ENCODE measurements around the gene DNASE1L1.
"Not testable (repeated sequence)": the region's sequence is repeated elsewhere in the genome, so short reads cannot be mapped to it uniquely, and the experiment has no call there.

The DNASE1L1 gene

DNA sequence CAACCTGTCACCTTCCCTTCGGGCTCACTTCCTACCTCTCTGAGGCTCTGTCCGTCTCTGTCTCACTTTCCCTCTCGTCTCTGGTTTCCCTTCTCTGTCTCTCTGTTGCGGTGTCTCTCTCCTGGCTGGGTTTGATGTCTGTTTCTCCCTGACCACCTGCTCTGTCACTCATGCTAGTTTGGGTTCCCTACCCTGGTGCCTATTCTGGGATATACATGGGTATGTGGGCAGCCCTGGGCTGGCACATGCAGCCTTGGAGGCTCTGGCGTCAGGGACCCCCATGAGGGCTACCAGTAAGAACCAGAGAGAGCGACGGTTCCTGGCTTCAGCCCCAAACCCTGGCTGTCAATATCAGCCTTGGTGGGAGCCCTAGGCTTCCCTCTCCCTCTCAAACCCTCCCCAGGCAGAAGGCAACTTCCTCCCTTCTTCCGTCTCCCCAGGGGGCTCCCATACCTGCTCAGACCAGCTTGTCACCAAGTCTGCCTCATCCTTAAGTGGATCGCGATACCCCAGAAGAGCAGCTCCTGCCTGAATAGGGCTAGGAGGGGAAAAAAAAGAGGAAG is 314 bp downstream of the DNASE1L1 start:
- no peak overlapping the region for H3K4me3 ChIP-seq (ENCODE audit: low read length)
- H3K27me3 ChIP-seq (ENCODE audit: insufficient read depth, low read length), result no peaks in the 10 kb centered on the region
- no peaks in the 10 kb centered on the region for H3K9me3 ChIP-seq (ENCODE audit: low read length)
- no peak overlapping the region for H2AFZ ChIP-seq (ENCODE audit: low read depth, low read length)
- H3K4me1 ChIP-seq (ENCODE audit: insufficient read depth, low read length), result no peaks in the 10 kb centered on the region
- H3K36me3 ChIP-seq (ENCODE audit: insufficient read depth, low read length), result no peaks in the 10 kb centered on the region

DNA sequence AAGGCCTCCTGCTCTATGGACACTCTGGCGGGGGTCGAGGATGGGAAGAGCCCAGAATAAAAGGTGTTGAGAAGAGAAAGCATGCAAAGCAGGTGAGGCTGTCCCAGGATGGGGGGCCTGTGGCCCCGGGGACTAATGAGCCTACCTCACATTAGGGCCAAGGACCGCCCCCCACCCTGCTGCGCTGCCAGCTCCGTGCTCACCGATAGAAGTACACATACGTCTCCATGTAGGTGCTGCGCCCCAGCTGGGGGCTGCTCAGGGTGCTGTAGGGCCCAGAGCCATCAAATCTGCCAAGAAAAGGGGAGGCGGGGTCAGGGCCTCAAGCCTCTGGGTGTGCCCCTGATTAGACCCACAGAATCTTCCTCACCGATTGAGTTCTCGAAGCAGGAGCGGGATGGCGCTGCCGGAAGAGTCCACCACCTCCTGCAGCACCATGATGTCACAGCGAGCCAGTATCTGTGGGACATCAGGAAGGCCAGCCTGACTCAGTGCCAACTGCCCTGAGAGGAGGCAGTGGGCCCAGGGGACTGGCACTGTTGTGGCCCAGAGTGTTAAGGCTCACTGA is 4.3 kb downstream of the DNASE1L1 start:
- Histone ChIP-seq H3K36me3 (ENCODE audit: insufficient read depth, low read length) (peaks cover 12% of the 10 kb centered on the region), H3K27me3 (ENCODE audit: insufficient read depth, low read length) (no peaks in the 10 kb centered on the region), H3K4me3 (ENCODE audit: low read length) (no peak overlapping the region), H2AFZ (ENCODE audit: low read depth, low read length) (no peak overlapping the region), H3K4me1 (ENCODE audit: insufficient read depth, low read length) (peaks cover 5% of the 10 kb centered on the region), H3K9me3 (ENCODE audit: low read length) (no peaks in the 10 kb centered on the region)

DNA sequence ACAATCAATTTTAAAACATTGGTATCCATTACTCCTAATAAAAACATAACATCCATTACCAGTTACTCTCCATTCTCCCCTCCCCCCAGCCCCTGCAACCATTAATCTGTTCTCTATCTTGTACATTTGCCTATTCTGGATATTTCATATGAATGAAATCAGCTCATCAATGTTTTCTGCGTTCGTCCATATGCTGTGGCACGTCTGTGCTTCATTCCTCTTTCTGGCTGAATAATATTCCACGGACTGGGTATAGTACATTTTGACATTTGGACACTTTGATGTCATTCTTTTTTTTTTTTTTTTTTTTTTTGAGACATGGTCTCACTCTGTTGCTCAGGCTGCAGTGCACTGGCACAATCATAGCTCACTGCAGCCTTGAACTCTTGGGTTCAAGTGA is 5.2 kb downstream of the DNASE1L1 start:
- Histone ChIP-seq H3K4me3 (ENCODE audit: low read length) (no peak overlapping the region), H2AFZ (ENCODE audit: low read depth, low read length) (no peak overlapping the region), H3K27me3 (ENCODE audit: insufficient read depth, low read length) (no peaks in the 10 kb centered on the region), H3K9me3 (ENCODE audit: low read length) (no peaks in the 10 kb centered on the region), H3K4me1 (ENCODE audit: insufficient read depth, low read length) (peaks cover 13% of the 10 kb centered on the region), H3K36me3 (ENCODE audit: insufficient read depth, low read length) (peaks cover 20% of the 10 kb centered on the region)

DNA sequence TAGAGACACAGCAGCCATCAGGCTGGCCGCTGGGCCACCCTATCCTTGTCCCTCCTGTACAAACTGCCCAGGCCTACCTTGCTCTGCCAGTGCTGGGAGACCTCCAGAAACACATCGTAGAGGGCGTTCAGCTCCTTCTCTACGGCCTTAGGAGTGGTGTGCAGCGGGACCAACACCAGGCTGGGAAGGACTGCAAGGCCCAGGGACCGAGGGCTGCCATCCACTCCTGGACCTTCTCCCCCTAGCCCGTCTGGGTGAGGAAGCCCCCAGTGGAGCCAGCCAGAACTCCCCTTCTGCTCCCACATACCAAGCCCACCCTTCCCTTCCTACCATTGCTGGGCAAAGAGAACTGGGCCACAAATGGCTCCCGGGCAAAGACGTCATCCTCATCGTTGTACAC is 5.9 kb downstream of the DNASE1L1 start:
- peaks cover 13% of the 10 kb centered on the region for H3K4me1 ChIP-seq (ENCODE audit: insufficient read depth, low read length)
- no peak overlapping the region for H3K4me3 ChIP-seq (ENCODE audit: low read length)
- H3K27me3 ChIP-seq (ENCODE audit: insufficient read depth, low read length), result no peaks in the 10 kb centered on the region
- peaks cover 21% of the 10 kb centered on the region for H3K36me3 ChIP-seq (ENCODE audit: insufficient read depth, low read length)
- no peaks in the 10 kb centered on the region for H3K9me3 ChIP-seq (ENCODE audit: low read length)
- no peak overlapping the region for H2AFZ ChIP-seq (ENCODE audit: low read depth, low read length)

DNA sequence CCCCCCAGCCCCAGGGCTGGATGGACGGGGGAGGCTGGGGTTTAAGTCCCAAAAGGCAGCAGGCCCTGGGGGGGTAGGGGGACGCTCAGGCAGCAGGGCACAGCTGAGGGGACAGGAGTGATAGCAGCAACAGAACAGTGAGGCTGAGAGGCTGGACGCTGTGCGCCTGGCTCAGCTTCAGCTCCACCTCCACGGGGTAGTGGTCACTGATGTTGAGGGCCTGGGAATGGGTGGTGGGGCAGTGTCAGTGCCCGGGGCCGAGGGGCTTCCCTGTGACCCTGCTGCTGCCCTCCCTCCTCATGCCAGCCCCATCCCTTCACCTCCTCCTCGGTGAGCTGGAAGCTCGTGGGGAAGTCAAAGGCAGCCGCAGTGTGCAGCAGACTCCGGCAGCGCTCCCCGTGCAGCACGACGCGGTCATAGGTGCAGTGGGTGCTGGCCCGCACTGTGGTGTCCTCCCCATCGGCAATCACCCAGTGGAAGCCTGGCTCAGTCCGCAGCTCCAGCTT is 6.4 kb downstream of the DNASE1L1 start:
- H3K4me3 ChIP-seq (ENCODE audit: low read length), result no peak overlapping the region
- H3K4me1 ChIP-seq (ENCODE audit: insufficient read depth, low read length), result peaks cover 13% of the 10 kb centered on the region
- H3K9me3 ChIP-seq (ENCODE audit: low read length), result no peaks in the 10 kb centered on the region
- peaks cover 21% of the 10 kb centered on the region for H3K36me3 ChIP-seq (ENCODE audit: insufficient read depth, low read length)
- no peak overlapping the region for H2AFZ ChIP-seq (ENCODE audit: low read depth, low read length)
- H3K27me3 ChIP-seq (ENCODE audit: insufficient read depth, low read length), result no peaks in the 10 kb centered on the region

DNA sequence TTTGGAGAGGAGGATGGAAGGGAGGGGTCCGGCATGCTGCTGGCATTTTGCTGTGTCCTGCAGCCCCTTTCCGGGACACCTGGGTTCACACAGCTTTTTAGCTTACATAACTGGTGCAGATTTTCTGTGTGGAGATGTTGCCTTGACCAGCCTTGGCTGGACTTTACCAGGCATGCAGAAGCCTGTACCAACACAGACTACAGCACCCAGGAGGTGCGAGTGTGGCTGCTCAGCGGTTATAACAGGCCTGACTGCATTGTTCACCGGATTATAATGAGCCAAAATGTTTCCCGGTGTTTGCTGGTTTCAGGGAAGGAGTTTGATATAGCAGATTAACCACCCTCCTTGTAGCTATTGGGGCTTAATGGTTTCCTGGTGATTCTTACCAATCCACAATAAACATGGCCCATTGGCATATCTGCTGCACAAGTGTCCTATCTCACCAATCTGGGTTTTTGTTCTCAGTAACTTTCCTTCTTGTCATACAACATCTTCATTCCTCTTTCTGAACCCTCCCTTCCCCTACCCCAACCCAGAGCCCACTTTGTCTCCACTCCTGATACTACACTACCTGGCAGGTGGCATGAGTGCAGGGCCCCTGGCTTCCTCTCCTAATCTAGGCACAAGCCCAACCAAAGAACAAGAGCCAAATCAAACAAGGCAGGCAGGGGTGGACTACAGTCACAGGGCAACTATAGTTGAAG is 7.0 kb downstream of the DNASE1L1 start:
- no peak overlapping the region for H2AFZ ChIP-seq (ENCODE audit: low read depth, low read length)
- peaks cover 21% of the 10 kb centered on the region for H3K36me3 ChIP-seq (ENCODE audit: insufficient read depth, low read length)
- no peaks in the 10 kb centered on the region for H3K27me3 ChIP-seq (ENCODE audit: insufficient read depth, low read length)
- H3K4me1 ChIP-seq (ENCODE audit: insufficient read depth, low read length), result peaks cover 15% of the 10 kb centered on the region
- H3K4me3 ChIP-seq (ENCODE audit: low read length), result no peak overlapping the region
- H3K9me3 ChIP-seq (ENCODE audit: low read length), result no peaks in the 10 kb centered on the region

DNA sequence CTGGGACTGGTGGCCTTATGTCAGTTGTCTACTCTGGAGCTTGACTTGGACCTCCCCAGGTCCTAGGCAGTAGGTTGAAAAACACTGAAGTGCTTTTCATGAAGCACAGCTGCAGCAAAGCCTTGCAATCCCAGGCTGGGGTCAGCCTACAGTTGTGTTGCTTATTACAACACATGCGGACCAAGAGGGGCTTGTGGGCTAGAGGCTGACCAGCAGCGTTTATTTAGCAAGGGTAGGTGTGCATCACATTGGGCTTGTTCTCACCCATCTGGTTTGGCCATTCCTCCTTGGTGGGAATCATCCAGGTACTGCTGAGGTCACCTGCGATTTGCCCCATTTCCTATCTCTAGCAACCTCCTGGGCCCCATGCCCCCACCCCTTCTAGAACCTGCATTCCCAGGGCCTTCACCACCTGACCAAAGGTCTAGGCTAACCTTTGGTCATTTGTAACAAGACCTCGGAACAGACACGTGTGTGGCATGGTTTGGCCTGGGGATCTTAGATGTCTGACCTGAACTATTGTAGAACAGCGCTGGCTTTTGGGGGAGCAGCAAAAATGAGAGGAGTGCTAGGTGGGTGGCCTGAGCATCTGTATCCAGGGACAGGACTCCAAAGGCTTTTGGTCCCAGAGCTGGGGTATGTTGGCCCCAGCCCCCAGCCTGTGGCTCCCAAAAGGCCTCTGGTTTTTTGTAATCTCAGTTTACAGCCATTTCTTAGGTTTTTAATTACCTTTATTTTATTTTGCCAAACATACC is 7.8 kb downstream of the DNASE1L1 start:
- peaks cover 21% of the 10 kb centered on the region for H3K36me3 ChIP-seq (ENCODE audit: insufficient read depth, low read length)
- H3K4me1 ChIP-seq (ENCODE audit: insufficient read depth, low read length), result peaks cover 15% of the 10 kb centered on the region
- H3K9me3 ChIP-seq (ENCODE audit: low read length), result no peaks in the 10 kb centered on the region
- no peak overlapping the region for H3K4me3 ChIP-seq (ENCODE audit: low read length)
- H2AFZ ChIP-seq (ENCODE audit: low read depth, low read length), result no peak overlapping the region
- no peaks in the 10 kb centered on the region for H3K27me3 ChIP-seq (ENCODE audit: insufficient read depth, low read length)

DNA sequence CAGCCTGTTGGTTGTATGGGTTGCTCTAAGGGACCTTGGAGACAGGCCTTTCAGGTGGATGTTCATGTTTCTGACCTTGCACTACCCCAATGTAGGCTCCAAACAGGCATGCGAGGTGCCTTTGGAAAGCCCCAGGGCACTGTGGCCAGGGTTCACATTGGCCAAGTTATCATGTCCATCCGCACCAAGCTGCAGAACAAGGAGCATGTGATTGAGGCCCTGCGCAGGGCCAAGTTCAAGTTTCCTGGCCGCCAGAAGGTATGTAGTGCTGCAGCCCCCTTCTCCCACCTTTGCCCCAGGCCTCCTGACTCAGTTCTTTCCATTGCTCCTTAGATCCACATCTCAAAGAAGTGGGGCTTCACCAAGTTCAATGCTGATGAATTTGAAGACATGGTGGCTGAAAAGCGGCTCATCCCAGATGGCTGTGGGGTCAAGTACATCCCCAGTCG is 8.7 kb downstream of the DNASE1L1 start:
- H3K36me3 ChIP-seq (ENCODE audit: insufficient read depth, low read length), result peaks cover 21% of the 10 kb centered on the region
- not testable (repeated sequence) for H3K4me3 ChIP-seq (ENCODE audit: low read length); H3K9me3 ChIP-seq (ENCODE audit: low read length); H2AFZ ChIP-seq (ENCODE audit: low read depth, low read length); H3K27me3 ChIP-seq (ENCODE audit: insufficient read depth, low read length)
- H3K4me1 ChIP-seq (ENCODE audit: insufficient read depth, low read length), result peaks cover 15% of the 10 kb centered on the region

DNA sequence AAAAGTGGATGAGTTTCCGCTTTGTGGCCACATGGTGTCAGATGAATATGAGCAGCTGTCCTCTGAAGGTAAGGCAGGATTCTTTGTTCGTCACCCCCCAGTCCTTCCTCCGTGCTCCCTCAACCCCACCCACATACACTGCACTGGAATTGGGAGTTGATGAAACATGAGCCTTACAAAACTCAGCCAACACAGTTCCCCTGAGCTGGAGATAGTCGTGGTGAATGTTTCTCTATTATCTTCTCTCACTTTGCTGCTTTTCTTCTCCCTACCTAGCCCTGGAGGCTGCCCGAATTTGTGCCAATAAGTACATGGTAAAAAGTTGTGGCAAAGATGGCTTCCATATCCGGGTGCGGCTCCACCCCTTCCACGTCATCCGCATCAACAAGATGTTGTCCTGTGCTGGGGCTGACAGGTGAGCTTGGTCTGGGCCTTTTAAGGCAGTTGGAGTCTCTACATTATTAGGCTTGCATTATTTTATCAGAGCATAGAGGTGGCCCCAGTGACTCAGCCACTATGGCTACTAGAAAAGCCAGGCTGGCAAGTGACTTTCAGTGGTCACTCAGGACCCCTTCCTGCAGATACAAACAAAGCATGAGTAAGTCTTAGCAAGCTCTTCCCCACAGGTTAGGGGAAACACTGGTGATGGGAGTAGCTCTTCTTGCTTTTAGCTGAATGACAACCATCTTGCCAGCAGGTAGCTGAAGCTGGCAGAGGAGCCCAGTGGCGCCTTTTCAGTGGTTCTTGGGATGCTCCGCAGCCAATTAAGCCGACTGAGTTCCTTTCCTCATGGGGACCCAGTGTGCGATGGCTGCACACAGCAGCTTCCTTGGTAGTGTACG is 9.3 kb downstream of the DNASE1L1 start:
- Histone ChIP-seq H3K27me3 (ENCODE audit: insufficient read depth, low read length) (no peaks in the 10 kb centered on the region), H3K4me1 (ENCODE audit: insufficient read depth, low read length) (peaks cover 15% of the 10 kb centered on the region), H3K36me3 (ENCODE audit: insufficient read depth, low read length) (peaks cover 21% of the 10 kb centered on the region), H3K4me3 (ENCODE audit: low read length) (peak overlapping the region; percentile 95), H3K9me3 (ENCODE audit: low read length) (no peaks in the 10 kb centered on the region), H2AFZ (ENCODE audit: low read depth, low read length) (no peak overlapping the region)

DNA sequence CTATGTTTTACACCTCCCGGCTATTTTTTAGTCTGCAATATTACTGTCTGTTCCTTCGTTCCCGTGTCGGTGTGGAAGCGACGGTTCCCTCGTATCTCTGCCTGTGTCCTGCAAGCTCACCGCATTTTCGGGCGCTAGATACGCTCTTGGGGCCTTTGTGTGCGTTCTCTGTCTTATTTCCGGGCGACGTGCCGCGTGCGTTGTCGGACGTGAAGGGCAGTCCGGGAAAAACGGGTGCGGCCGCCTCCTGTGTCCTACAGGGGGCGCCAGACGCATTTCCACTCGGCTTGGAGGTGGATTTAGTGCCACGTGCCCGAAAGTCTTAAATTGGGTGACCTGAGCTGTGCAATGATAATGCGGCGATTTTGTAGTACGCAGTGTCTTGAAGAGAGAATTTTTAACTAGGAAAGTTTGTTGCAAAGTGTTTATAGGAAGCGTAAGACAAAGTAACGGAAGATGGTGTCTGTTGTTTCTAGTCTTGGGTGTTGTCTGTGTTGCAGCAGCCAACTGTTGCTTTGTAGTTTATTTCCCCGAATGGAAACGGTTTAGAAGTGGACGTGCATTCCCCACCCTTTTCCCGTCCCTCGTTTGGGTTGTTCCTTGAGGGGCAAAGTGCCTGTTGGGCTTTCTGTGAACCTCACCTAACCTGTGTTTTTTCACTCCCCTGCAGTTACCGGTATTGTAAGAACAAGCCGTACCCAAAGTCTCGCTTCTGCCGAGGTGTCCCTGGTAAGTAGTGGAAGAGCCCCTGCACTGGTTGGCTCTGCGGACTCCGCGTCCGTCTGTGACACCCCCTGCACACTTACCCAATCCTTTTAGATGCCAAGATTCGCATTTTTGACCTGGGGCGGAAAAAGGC is 10.2 kb downstream of the DNASE1L1 start:
- peak overlapping the region; percentile 95 for H3K4me3 ChIP-seq (ENCODE audit: low read length)
- no peaks in the 10 kb centered on the region for H3K27me3 ChIP-seq (ENCODE audit: insufficient read depth, low read length)
- peaks cover 15% of the 10 kb centered on the region for H3K4me1 ChIP-seq (ENCODE audit: insufficient read depth, low read length)
- no peaks in the 10 kb centered on the region for H3K9me3 ChIP-seq (ENCODE audit: low read length)
- peaks cover 21% of the 10 kb centered on the region for H3K36me3 ChIP-seq (ENCODE audit: insufficient read depth, low read length)
- no peak overlapping the region for H2AFZ ChIP-seq (ENCODE audit: low read depth, low read length)

DNA sequence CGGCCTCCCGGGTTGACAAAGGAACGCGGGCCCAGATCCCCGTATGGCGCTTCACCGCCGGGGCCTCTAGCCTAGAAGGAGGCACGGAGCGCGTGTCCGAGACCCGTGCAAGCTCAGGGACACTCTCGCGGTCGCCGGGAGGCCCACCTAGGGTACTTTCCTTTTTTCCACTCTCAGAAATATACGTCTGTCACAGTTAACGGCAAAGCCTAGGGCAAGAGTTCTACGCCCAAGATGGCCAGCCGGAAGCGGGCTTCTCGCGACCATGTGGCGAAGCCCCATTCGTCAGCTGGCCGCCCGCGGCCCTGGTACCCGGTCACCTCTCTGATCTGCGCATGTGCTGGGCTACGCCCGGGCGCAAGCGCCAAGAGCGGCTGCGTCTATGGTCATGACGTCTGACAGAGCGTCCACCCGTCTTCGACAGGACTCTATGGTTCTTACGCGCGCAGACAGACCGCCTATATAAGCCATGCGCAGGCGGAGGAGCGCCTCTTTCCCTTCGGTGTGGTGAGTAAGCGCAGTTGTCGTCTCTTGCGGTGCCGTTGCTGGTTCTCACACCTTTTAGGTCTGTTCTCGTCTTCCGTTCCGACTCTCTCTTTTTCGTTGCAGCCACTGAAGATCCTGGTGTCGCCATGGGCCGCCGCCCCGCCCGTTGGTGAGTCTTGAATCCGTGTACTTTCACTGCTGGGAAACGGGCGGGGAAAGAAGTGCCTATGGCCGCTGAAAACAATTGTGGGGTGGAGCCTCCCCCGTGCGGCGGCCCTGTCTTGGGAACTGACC is 11.0 kb downstream of the DNASE1L1 start, which contains the start of gene RPL10:
TSS of gene RPL10 (plus strand) at position 490 of the 780 bp plus-strand sequence. CDS start at position 633, 143 bp downstream.
- no peaks in the 10 kb centered on the region for H3K27me3 ChIP-seq (ENCODE audit: insufficient read depth, low read length)
- H3K36me3 ChIP-seq (ENCODE audit: insufficient read depth, low read length), result peaks cover 21% of the 10 kb centered on the region
- peak within 1 kb of the TSS; percentile 95 for H3K4me3 ChIP-seq (ENCODE audit: low read length)
- peaks cover 15% of the 10 kb centered on the region for H3K4me1 ChIP-seq (ENCODE audit: insufficient read depth, low read length)
- H2AFZ ChIP-seq (ENCODE audit: low read depth, low read length), result no peak within 1 kb of the TSS
- H3K9me3 ChIP-seq (ENCODE audit: low read length), result no peaks in the 10 kb centered on the region
